ENCODE measurements around the gene TBC1D2B. TPM values are rescaled to one million over a fixed set of nuclear protein-coding genes. Genes with fewer than 3 reads are reported as not detected.

Gene TBC1D2B
- total RNA-seq, 1 donor from 2014 or later = 11.7 TPM

GRCh38 chr15:78071383-78071782, 6.1 kb downstream of the TBC1D2B start:
- Histone ChIP-seq H3K36me3 (no peaks in the 10 kb centered on the region), H3K4me3 (no peak overlapping the region), H3K4me1 (peaks cover 87% of the 10 kb centered on the region), H3K9me3 (replicated peaks) (no peaks in the 10 kb centered on the region), H3K27ac (replicated peaks) (peak overlapping the region; percentile 95), H3K27me3 (ENCODE audit: low read depth) (no peaks in the 10 kb centered on the region)
- intact Hi-C loops (cut with micrococcal nuclease) = no loop called here
- TF ChIP-seq CTCF (IDR thresholded peaks at IDR 0.05; ENCODE audit: borderline replicate concordance) = no peak
- no peak for DNase-seq

- intact Hi-C loops (cut with micrococcal nuclease) = no loop called here
- no peaks in the 10 kb centered on the region for H3K36me3 ChIP-seq
- H3K4me3 ChIP-seq = no peak overlapping the region
- no peaks in the 10 kb centered on the region for H3K9me3 ChIP-seq (replicated peaks)
- no peak for TF ChIP-seq CTCF (IDR thresholded peaks at IDR 0.05; ENCODE audit: borderline replicate concordance)
- DNase-seq = no peak
- H3K27me3 ChIP-seq (ENCODE audit: low read depth) = no peaks in the 10 kb centered on the region
- peaks cover 87% of the 10 kb centered on the region for H3K4me1 ChIP-seq
- peak overlapping the region; percentile 69 for H3K27ac ChIP-seq (replicated peaks)
These were observed 7.3 kb downstream of the TBC1D2B start for GRCh38 chr15:78070049-78070700.

- Histone ChIP-seq H3K27me3 (ENCODE audit: low read depth) (no peaks in the 10 kb centered on the region), H3K36me3 (no peaks in the 10 kb centered on the region), H3K4me1 (peaks cover 88% of the 10 kb centered on the region), H3K4me3 (no peak overlapping the region), H3K27ac (replicated peaks) (peak overlapping the region; percentile 69), H3K9me3 (replicated peaks) (no peaks in the 10 kb centered on the region)
- TF ChIP-seq CTCF (IDR thresholded peaks at IDR 0.05; ENCODE audit: borderline replicate concordance) = no peak
- DNase-seq = no peak
- intact Hi-C loops (cut with micrococcal nuclease) = no loop called here
These were observed 8.0 kb downstream of the TBC1D2B start for GRCh38 chr15:78069462-78070029.

- no peaks in the 10 kb centered on the region for H3K9me3 ChIP-seq (replicated peaks)
- peak overlapping the region; percentile 69 for H3K27ac ChIP-seq (replicated peaks)
- intact Hi-C loops (cut with micrococcal nuclease) = no loop called here
- peaks cover 91% of the 10 kb centered on the region for H3K4me1 ChIP-seq
- H3K27me3 ChIP-seq (ENCODE audit: low read depth) = no peaks in the 10 kb centered on the region
- DNase-seq = no peak
- TF ChIP-seq CTCF (IDR thresholded peaks at IDR 0.05; ENCODE audit: borderline replicate concordance) = no peak
- H3K4me3 ChIP-seq = no peak overlapping the region
- H3K36me3 ChIP-seq = no peaks in the 10 kb centered on the region
These were observed 8.5 kb downstream of the TBC1D2B start for GRCh38 chr15:78069052-78069414.

- Histone ChIP-seq H3K4me3 (no peak overlapping the region), H3K27me3 (ENCODE audit: low read depth) (no peaks in the 10 kb centered on the region), H3K27ac (replicated peaks) (peak overlapping the region; percentile 85), H3K4me1 (peaks cover 89% of the 10 kb centered on the region), H3K9me3 (replicated peaks) (no peaks in the 10 kb centered on the region), H3K36me3 (no peaks in the 10 kb centered on the region)
- no peak for TF ChIP-seq CTCF (IDR thresholded peaks at IDR 0.05; ENCODE audit: borderline replicate concordance)
- DNase-seq = no peak
- intact Hi-C loops (cut with micrococcal nuclease) = no loop called here
These were observed 9.9 kb downstream of the TBC1D2B start for GRCh38 chr15:78067328-78068228.
